Parathyroid adenoma (tissue), 2 donors: ENCODE data around the gene MED13L.

Source experiments
- H2AFZ ChIP-seq: fragments of 300-600 bp; sonication (generic); one replicate; pipeline ENCODE4 v1.7.0; 2017; ENCODE audit warnings: antibody characterized with exemption, mild to moderate bottlenecking
- H3K27ac ChIP-seq: fragments of 300-600 bp; sonication (generic); one replicate; pipeline ENCODE4 v1.7.0; 2017
- H3K27me3 ChIP-seq: fragments of 300-600 bp; sonication (generic); one replicate; pipeline ENCODE4 v1.7.0; 2017; ENCODE audit warnings: low read length; ENCODE audit not compliant: control insufficient read depth, insufficient read depth
- H3K36me3 ChIP-seq: fragments of 300-600 bp; sonication (generic); one replicate; pipeline ENCODE4 v1.7.0; 2017; ENCODE audit warnings: low read length; ENCODE audit not compliant: control insufficient read depth, insufficient read depth
- H3K4me1 ChIP-seq: fragments of 300-600 bp; sonication (generic); one replicate; pipeline ENCODE4 v1.7.0; 2017; ENCODE audit warnings: control low read depth
- H3K4me2 ChIP-seq: fragments of 300-600 bp; sonication (generic); one replicate; pipeline ENCODE4 v1.7.0; 2017; ENCODE audit warnings: low read length
- H3K4me3 ChIP-seq: fragments of 300-600 bp; sonication (generic); one replicate; pipeline ENCODE4 v1.7.0; 2017; ENCODE audit warnings: low read depth, low read length
- H3K79me2 ChIP-seq: fragments of 300-600 bp; sonication (generic); one replicate; pipeline ENCODE4 v1.7.0; 2017; ENCODE audit warnings: control low read depth
- H3K9ac ChIP-seq: fragments of 300-600 bp; sonication (generic); one replicate; pipeline ENCODE4 v1.7.0; 2017; ENCODE audit warnings: mild to moderate bottlenecking
- H3K9me3 ChIP-seq: fragments of 300-600 bp; sonication (generic); one replicate; pipeline ENCODE4 v1.7.0; 2017; ENCODE audit warnings: low read length; ENCODE audit not compliant: control insufficient read depth
- TF ChIP-seq, protein P1 (sequence below): fragments of 300-600 bp; sonication (generic); IDR thresholded peaks from one replicate; pipeline ENCODE4 v1.7.0; 2017; ENCODE audit warnings: antibody characterized with exemption, mild to moderate bottlenecking
- donor health status: primary hyperparathyroidism.

MED13L gene

GRCh38 chr12:115947696-115948062 is 329.8 kb downstream of the MED13L start:
- Histone ChIP-seq H3K79me2 (no peaks in the 10 kb centered on the region), H3K4me2 (no peak overlapping the region), H3K27ac (no peak overlapping the region), H2AFZ (no peak overlapping the region), H3K9ac (no peak overlapping the region), H3K9me3 (no peaks in the 10 kb centered on the region), H3K36me3 (no peaks in the 10 kb centered on the region), H3K4me1 (no peaks in the 10 kb centered on the region), H3K27me3 (no peaks in the 10 kb centered on the region), H3K4me3 (no peak overlapping the region)
- TF ChIP-seq, protein P1, sequence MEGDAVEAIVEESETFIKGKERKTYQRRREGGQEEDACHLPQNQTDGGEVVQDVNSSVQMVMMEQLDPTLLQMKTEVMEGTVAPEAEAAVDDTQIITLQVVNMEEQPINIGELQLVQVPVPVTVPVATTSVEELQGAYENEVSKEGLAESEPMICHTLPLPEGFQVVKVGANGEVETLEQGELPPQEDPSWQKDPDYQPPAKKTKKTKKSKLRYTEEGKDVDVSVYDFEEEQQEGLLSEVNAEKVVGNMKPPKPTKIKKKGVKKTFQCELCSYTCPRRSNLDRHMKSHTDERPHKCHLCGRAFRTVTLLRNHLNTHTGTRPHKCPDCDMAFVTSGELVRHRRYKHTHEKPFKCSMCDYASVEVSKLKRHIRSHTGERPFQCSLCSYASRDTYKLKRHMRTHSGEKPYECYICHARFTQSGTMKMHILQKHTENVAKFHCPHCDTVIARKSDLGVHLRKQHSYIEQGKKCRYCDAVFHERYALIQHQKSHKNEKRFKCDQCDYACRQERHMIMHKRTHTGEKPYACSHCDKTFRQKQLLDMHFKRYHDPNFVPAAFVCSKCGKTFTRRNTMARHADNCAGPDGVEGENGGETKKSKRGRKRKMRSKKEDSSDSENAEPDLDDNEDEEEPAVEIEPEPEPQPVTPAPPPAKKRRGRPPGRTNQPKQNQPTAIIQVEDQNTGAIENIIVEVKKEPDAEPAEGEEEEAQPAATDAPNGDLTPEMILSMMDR = no peak

DNA sequence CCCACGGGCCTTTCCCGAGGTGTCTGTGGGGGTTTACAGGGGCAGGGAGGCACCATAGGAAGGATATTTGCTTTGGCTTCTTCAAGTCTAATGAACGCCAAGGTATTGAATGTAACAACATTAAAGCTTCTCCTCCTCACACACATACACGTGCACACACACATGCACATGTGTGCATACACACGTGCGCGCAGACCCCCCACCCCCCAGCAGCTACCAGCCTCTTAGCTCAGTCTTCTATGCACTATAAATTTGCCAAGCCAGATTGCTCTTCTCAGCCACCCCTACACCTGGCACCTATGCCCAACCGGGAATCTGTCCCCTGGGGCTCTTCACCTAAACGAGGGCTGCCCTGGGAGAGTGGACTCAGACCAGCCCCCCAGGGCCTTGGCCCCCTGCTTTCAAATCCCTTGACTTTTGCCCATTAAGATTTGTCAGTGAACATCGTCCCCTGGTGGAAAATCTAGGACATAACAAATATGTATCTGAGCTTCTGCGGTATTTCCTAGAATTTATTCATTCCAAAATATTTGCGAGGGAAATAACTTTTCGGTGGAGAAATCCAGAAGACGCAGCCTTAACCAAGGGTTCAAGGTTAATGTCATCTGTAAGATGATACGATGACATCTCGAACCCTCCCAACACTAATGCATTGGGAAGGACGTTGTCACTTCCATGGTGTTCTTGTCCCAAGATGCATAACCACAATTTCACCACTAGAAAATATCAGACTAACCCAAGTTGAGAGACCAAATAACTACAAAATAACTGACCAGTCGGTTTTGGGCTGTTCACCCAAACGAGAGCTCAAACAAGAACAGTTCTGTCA is 330.4 kb downstream of the MED13L start:
- TF ChIP-seq, protein P1 = no peak
- H3K36me3 ChIP-seq = no peaks in the 10 kb centered on the region
- H3K9me3 ChIP-seq = no peaks in the 10 kb centered on the region
- no peaks in the 10 kb centered on the region for H3K79me2 ChIP-seq
- H3K4me3 ChIP-seq = no peak overlapping the region
- H3K27ac ChIP-seq = no peak overlapping the region
- no peaks in the 10 kb centered on the region for H3K27me3 ChIP-seq
- no peak overlapping the region for H3K4me2 ChIP-seq
- H3K4me1 ChIP-seq = no peaks in the 10 kb centered on the region
- H3K9ac ChIP-seq = no peak overlapping the region
- H2AFZ ChIP-seq = no peak overlapping the region

DNA sequence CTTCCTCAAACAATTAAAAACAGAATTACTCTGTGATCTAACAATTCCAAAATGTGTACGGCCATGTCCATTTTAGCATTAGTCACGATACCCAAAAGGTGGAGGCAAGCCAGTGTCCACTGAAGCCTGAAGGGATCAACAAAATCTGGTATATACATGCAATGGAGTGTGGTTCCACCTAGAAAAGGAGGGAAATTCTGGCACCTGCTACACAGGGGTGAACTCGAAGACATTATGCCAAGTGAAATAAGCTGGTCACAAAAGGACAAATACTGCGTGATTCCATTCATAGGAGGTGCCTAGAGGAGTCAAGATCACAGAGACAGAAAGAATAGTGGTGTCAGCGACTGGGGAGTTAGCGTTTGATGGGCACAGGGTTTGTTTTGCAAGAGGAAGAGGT is 331.4 kb downstream of the MED13L start:
- Histone ChIP-seq H2AFZ (no peak overlapping the region), H3K4me2 (no peak overlapping the region), H3K27me3 (no peaks in the 10 kb centered on the region), H3K4me1 (no peaks in the 10 kb centered on the region), H3K4me3 (no peak overlapping the region), H3K9ac (no peak overlapping the region), H3K9me3 (no peaks in the 10 kb centered on the region), H3K27ac (no peak overlapping the region), H3K36me3 (no peaks in the 10 kb centered on the region), H3K79me2 (no peaks in the 10 kb centered on the region)
- TF ChIP-seq, protein P1 = no peak

- Histone ChIP-seq H3K36me3 (no peaks in the 10 kb centered on the region), H3K9me3 (no peaks in the 10 kb centered on the region), H3K9ac (no peak overlapping the region), H3K79me2 (no peaks in the 10 kb centered on the region), H3K27me3 (no peaks in the 10 kb centered on the region), H2AFZ (no peak overlapping the region), H3K4me1 (no peaks in the 10 kb centered on the region), H3K4me3 (no peak overlapping the region), H3K4me2 (no peak overlapping the region), H3K27ac (no peak overlapping the region)
- TF ChIP-seq, protein P1 = no peak
These were observed 332.0 kb downstream of the MED13L start for GRCh38 chr12:115945491-115945885.
